Adipocyte (in vitro differentiated cells): Measurements from ENCODE around the gene ATP8A2.

Experiments used
- DNase-seq: peaks from one replicate; pipeline ENCODE4 v3.0.0-alpha.2; 2015; ENCODE audit warnings: low read depth
- H3K27me3 ChIP-seq: replicated peaks from 2 replicates; pipeline ENCODE4 v1.7.0; 2013; ENCODE audit warnings: mild to moderate bottlenecking, low read length, moderate library complexity; ENCODE audit not compliant: control insufficient read depth, insufficient read depth
- H3K36me3 ChIP-seq: 2 replicates; pipeline ENCODE4 v1.7.0; 2013; ENCODE audit warnings: low read length, mild to moderate bottlenecking, moderate library complexity; ENCODE audit not compliant: control insufficient read depth, insufficient read depth, severe bottlenecking
- H3K4me1 ChIP-seq: 2 replicates; pipeline ENCODE4 v1.7.0; 2013; ENCODE audit warnings: mild to moderate bottlenecking, low read length, moderate library complexity; ENCODE audit not compliant: control insufficient read depth, insufficient read depth
- H3K4me3 ChIP-seq: 2 replicates; pipeline ENCODE4 v1.7.0; 2013; ENCODE audit warnings: mild to moderate bottlenecking, low read length, moderate library complexity
- H3K9ac ChIP-seq: 2 replicates; pipeline ENCODE4 v1.7.0; 2013; ENCODE audit warnings: mild to moderate bottlenecking, low read length, moderate library complexity
- H3K9me3 ChIP-seq: 2 replicates; pipeline ENCODE4 v1.7.0; 2013; ENCODE audit warnings: mild to moderate bottlenecking, low read length, moderate library complexity; ENCODE audit not compliant: control insufficient read depth

Gene ATP8A2

DNA sequence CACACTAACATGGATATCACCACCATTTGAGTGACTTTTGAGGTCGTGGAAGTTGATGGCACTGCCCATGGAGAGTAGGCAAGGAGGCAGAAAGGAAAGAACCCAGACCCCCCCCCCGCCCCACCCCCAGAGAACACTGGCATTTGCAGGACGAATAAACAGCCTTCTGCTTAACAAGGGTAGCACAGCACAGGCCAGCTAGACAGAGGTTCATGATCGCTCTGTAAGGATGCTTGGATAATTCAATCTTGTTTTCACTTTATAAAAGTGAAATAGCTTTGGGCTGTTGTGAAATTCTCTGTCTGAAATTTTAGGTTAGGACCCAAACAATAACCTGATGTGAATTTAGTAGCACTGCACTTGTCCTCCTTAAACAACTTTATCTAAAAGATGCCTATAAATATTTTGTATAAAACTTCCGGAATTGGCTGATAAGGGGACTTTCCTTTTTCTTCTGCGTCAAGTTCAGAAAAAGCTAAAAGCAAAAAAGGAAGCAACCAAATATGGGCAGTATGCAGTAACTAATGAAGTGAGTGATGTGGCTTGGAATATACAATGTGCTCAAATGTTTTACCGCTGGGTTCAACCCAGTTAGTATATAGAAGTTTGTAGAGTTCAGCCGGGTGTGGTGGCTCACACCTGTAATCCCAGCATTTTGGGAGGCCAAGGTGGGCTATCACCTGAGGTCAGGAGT, 516.3 kb downstream of the ATP8A2 start:
- no peak for DNase-seq
- Histone ChIP-seq H3K4me1 (peaks cover 9% of the 10 kb centered on the region), H3K9ac (no peak overlapping the region), H3K9me3 (no peaks in the 10 kb centered on the region), H3K27me3 (peaks cover 28% of the 10 kb centered on the region), H3K36me3 (no peaks in the 10 kb centered on the region), H3K4me3 (no peak overlapping the region)

DNA sequence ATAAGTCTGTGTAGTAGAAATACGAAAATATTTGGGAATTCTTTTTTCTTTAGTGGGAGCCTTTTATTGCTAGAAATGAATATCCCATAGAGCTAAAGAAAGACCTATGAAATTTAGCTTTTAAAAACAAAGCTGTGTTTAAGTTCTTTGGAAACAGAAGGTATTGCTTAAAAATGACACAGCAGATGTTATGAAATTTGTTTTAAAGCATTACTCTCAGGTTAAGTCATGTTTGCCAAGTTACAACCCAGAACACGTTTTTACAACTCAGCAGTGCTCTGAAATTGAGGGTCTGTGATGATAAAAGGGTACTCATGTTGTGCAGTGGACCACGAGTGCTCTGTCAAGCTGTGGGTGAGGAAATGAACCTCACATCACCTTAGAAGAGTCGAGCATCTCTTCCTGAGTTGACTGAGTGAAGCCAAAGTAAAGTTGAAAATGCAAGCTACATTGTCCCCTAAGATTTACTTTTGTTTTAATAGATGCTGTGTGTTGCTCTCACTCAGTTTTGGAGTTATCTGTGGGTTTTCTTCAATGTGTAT, 519.0 kb downstream of the ATP8A2 start:
- H3K27me3 ChIP-seq = peaks cover 7% of the 10 kb centered on the region
- no peaks in the 10 kb centered on the region for H3K9me3 ChIP-seq
- H3K4me3 ChIP-seq = no peak overlapping the region
- peaks cover 9% of the 10 kb centered on the region for H3K4me1 ChIP-seq
- no peaks in the 10 kb centered on the region for H3K36me3 ChIP-seq
- DNase-seq = peak; percentile 66
- no peak overlapping the region for H3K9ac ChIP-seq

DNA sequence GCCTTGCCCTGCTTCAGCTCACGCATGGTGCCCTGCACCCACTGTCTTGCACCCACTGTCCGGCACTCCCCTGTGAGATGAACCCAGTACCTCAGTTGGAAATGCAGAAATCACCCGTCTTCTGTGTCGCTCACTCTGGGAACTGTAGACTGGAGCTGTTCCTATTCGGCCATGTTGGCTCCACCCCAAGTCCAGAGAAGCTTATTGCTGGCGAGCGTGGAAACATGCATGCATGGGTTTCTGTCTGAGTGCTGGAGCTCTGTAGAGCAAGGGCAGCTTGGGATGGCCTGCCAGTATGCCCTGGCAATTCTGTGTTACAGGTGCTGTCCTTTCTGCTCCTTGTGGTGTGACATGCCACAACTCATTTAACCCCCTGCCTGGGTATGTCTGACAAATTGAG, 527.2 kb downstream of the ATP8A2 start:
- Histone ChIP-seq H3K36me3 (no peaks in the 10 kb centered on the region), H3K27me3 (no peaks in the 10 kb centered on the region), H3K4me3 (no peak overlapping the region), H3K9me3 (no peaks in the 10 kb centered on the region), H3K4me1 (no peaks in the 10 kb centered on the region), H3K9ac (no peak overlapping the region)
- no peak for DNase-seq

DNA sequence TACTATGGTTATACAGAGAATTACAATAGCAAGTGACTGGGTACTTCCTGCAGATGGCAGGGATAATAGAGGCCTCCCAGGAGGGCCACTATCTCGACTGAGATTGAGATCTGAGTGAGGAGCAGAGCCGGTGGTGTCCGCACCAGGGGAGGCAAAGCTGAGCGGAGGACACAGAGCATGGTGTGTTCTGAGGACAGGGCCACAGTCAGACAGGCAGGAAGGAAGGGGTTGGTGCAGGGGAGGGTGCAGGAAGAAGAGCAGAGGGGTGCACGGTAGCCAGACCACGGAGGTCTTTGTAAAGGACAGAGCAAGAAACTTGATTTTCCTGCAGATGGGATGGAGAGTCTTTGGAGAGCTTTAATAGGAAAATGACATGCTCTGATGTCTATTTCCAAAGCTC, 527.7 kb downstream of the ATP8A2 start:
- Histone ChIP-seq H3K4me3 (no peak overlapping the region), H3K36me3 (no peaks in the 10 kb centered on the region), H3K9me3 (no peaks in the 10 kb centered on the region), H3K27me3 (no peaks in the 10 kb centered on the region), H3K9ac (no peak overlapping the region), H3K4me1 (no peaks in the 10 kb centered on the region)
- DNase-seq = no peak

DNA sequence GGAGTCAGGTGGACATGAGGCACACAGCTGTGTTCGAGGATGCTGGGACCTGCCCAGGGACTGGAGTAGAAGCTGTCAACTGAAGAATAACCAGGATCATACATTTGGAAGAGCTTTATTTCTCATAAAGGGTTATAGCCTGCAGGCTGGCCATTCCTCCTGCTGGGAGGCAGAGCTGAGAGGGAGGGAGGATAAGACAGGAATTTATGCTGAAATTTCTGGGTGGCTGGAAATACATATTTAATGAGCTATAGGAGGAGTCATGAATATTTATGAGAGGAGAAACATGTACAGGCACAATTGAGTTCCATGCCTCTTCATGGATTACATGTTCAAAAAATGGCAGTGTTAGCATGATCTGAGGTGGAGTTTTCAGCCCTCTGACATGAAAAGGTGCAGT, 528.2 kb downstream of the ATP8A2 start:
- Histone ChIP-seq H3K4me3 (no peak overlapping the region), H3K36me3 (no peaks in the 10 kb centered on the region)

DNA sequence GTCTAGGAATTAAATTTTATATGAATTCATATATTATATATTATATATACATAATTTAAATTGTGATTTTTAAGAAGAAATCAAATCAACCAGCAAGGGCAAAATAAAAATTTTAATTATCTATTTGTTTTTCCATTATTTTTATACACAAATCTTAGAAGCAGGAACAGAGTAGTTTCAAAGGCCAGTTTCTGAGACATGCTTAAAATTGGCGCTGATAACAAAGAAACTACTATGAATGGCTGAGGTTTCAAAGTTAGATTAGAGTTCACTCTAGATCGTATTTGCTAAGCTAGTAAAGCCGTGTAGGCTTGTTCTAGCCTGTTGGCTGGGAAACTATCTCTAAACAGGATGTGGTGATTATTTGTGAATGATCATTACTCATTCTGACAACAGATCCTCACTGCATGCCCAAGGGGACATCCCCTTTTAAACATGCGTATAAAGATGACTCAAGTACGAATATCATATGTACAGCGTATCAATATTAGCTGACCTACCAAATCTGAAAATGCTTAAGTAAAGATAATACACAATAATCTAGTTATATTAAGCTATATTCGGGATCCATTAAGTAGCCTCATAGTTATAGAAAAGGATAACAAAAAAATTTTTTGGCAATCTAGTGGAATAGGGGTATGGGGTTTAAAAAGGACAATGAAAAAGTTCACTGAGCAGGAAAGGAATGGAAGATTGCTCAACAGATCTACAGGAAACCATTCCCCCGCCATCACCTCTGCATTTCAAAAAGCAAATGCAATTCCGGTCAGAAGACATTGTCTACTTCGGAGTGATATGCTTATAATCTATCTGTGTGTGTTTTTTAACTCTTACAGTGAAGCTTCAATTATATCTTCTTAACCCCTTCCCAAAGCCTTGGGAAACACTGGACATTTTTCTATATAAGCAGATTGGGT, 529.9 kb downstream of the ATP8A2 start:
- H3K9me3 ChIP-seq = no peaks in the 10 kb centered on the region
- DNase-seq = peak; percentile 30
- no peaks in the 10 kb centered on the region for H3K36me3 ChIP-seq
- no peak overlapping the region for H3K9ac ChIP-seq
- no peaks in the 10 kb centered on the region for H3K4me1 ChIP-seq
- H3K27me3 ChIP-seq = peaks cover 6% of the 10 kb centered on the region
- H3K4me3 ChIP-seq = no peak overlapping the region

More for the DNA sequence above, 528.2 kb downstream of the ATP8A2 start:
- H3K9ac ChIP-seq = no peak overlapping the region
- no peak for DNase-seq
- no peaks in the 10 kb centered on the region for H3K4me1 ChIP-seq
- H3K9me3 ChIP-seq = no peaks in the 10 kb centered on the region
- H3K27me3 ChIP-seq = no peaks in the 10 kb centered on the region

DNA sequence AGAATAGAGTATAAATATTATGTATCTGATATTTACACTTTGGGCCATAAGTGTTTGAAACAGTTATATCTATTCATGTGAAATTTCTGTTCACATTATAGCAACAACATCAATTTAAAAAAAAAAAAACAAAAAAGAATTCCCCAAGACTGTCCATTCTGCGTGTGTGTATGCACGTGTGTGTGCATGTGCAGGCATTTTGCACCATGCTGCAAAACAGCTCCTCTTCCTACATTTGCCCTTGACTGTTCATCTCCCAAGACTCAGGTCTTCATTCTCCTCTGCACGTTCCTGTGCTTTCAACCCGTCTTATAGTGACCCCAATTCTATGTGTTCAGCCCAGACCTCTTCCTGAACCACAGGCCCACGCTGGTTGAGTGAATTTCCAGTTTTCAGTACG, 530.7 kb downstream of the ATP8A2 start:
- no peak overlapping the region for H3K4me3 ChIP-seq
- H3K36me3 ChIP-seq = no peaks in the 10 kb centered on the region
- DNase-seq = no peak
- H3K9ac ChIP-seq = no peak overlapping the region
- H3K27me3 ChIP-seq = peaks cover 6% of the 10 kb centered on the region
- H3K9me3 ChIP-seq = no peaks in the 10 kb centered on the region
- H3K4me1 ChIP-seq = no peaks in the 10 kb centered on the region

DNA sequence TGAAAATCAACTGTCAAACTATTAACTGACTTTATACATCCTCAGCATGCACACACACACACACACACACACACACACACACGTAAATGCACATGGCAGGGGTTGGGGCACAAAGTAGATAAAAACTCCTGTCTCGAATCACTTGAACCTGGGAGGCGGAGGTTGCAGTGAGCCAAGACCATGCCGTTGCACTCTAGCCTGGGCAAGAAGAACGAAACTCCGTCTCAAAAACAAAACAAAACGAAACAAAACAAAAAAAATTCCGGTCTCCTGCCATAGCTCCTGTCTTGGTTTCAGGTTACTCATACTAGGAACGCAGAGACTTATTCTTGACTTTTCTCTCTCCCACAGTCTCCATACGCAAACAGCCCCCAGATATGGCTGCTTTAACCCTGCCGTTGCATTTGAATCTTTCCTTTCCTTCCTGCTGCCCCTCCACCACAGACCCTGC, 531.1 kb downstream of the ATP8A2 start:
- Histone ChIP-seq H3K36me3 (no peaks in the 10 kb centered on the region), H3K27me3 (peaks cover 6% of the 10 kb centered on the region)
- DNase-seq = no peak

DNA sequence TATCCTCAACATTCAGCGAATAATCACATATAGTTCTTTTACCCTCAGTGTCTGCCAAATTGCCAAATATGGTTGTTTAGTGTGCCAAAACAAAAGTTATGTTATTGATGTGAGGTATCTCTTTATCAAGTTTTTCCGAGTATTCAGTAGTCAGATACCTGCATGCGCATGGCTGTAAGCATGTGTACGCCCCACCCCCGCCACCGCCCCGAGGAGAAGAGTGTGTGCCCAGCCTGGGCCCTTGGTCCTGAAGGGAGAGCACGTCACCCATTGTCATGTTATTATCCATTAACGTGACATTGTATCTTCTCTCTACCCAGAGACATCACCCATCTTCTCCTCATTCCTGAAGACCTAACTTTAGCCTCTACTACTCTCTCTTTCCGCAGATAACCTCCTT, 533.1 kb downstream of the ATP8A2 start:
- H3K4me1 ChIP-seq = no peaks in the 10 kb centered on the region
- H3K27me3 ChIP-seq = peaks cover 6% of the 10 kb centered on the region
- no peak overlapping the region for H3K4me3 ChIP-seq
- no peaks in the 10 kb centered on the region for H3K36me3 ChIP-seq
- H3K9me3 ChIP-seq = no peaks in the 10 kb centered on the region
- no peak overlapping the region for H3K9ac ChIP-seq
- no peak for DNase-seq

More for the DNA sequence above, 531.1 kb downstream of the ATP8A2 start:
- Histone ChIP-seq H3K9ac (no peak overlapping the region), H3K9me3 (no peaks in the 10 kb centered on the region), H3K4me3 (no peak overlapping the region), H3K4me1 (no peaks in the 10 kb centered on the region)

DNA sequence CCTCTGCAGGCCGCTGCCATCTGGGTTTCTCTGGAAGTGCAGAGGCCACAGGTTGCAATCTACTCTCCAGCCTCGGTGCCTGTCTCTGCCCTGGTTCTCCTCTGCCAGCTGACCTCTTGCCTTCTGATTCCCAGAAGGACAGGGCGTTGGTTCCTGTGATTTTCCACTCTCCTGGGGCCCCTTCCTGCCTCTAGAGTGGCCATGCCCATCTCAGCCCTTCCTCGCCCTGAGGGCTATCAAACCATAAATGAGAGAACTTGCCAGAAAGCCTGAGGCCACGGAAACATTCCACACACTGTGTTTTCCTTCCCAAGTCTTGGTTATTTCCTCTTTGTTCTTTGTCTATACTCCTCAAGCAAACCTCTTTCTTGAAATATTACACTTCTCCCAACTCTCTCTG, 533.8 kb downstream of the ATP8A2 start:
- Histone ChIP-seq H3K36me3 (no peaks in the 10 kb centered on the region), H3K4me1 (no peaks in the 10 kb centered on the region), H3K4me3 (no peak overlapping the region), H3K9ac (no peak overlapping the region), H3K27me3 (peaks cover 6% of the 10 kb centered on the region), H3K9me3 (no peaks in the 10 kb centered on the region)
- DNase-seq = no peak

DNA sequence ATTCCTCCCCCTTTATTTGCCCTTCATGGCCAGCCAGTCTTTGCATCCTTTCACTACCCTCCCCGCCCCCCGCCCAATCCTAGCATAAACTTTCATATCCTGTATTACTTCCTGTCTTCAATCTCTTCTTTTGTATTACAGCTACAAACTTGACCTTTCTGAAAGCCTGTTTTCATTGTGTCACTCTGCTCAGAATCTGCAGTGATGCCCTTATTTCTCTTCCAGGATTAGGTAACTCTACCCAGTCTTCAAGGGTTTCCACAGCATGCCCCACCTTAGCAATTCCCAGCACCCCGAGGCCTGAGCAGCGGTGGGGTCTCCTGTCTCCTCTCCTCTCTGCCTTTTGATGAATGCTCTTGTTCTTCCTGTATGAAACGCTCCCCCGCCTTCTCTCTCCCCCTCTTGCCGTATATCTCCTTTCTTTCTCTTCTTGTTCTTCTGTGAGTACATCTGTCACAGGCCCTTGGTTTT, 534.5 kb downstream of the ATP8A2 start:
- H3K4me1 ChIP-seq = no peaks in the 10 kb centered on the region
- no peaks in the 10 kb centered on the region for H3K36me3 ChIP-seq
- H3K9ac ChIP-seq = no peak overlapping the region
- DNase-seq = no peak
- peaks cover 6% of the 10 kb centered on the region for H3K27me3 ChIP-seq
- no peak overlapping the region for H3K4me3 ChIP-seq
- no peaks in the 10 kb centered on the region for H3K9me3 ChIP-seq
